ENCODE results near the gene VAT1L. TPM values are rescaled to one million over a fixed set of nuclear protein-coding genes. Genes with fewer than 3 reads are reported as not detected.

The VAT1L gene
- total and polyA plus RNA-seq, 2 experiments from 2014 or later = 11.0 to 24.4 TPM

- TF ChIP-seq ZNF462 (CRISPR knock-in tag; IDR thresholded peaks at IDR 0.05) (no peak), CTCF (conservative IDR thresholded peaks at IDR 0.05; ENCODE audit: low read depth in 2 of 2) (no peak), STAT1 (IDR thresholded peaks at IDR 0.05; ENCODE audit: unreplicated experiment) (no peak)
Measured at GRCh38 chr16:77827032-77827431, 38.7 kb downstream of the VAT1L start (continued).

DNA sequence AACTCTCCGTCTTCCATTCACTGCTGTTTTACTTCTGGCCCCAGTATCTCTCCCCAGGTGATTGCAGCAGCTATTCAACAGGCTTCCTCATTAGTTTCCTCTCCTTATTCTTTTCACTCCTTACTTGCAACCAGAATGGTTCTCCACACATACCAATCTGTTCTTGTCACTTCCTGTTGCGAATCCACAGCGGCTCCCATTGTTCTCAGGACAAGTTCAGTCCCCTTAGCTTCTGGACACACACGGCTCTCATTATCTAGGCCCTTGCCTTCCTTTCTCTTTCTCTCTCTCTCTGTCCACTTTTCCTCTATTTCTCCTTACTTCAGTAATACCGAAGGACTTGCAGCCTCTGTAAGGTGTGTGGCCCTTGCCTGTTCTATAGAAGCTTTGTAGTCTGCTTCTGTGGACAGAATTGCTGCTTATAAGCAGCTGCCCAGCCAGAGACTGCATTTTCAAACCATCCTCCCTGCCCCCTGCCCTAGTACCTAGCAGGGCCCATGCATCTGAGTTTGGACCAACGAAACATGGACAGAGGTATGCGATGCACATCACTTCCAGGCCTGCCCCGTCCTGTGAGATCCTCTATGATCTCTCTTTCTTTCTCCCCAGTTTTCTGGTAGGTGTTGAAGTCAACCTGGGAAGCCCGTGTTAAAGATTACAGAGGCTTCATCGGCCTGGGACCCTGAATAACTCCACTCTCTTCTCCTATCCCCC is 45.7 kb downstream of the VAT1L start:
- Histone ChIP-seq H3K27me3 (ENCODE audit: insufficient read depth) (no peaks in the 10 kb centered on the region), H3K36me3 (ENCODE audit: insufficient read depth) (no peaks in the 10 kb centered on the region; the same call in 1 of the 2 replicates), H3K4me3 (no peak overlapping the region), H3K4me2 (peak overlapping the region; percentile 21; the same call in 1 of the 2 replicates), H3K27ac (ENCODE audit: low read depth) (peak overlapping the region; percentile 95), H3F3A (replicated peaks; ENCODE audit: low read depth) (peaks cover 6% of the 10 kb centered on the region; the same call in 1 of the 2 replicates), H3K9me2 (ENCODE audit: insufficient read depth) (peaks cover 11% of the 10 kb centered on the region), H4K20me1 (replicated peaks; ENCODE audit: insufficient read depth) (no peaks in the 10 kb centered on the region), H2AFZ (no peak overlapping the region), H3K79me2 (replicated peaks; ENCODE audit: insufficient read depth) (no peaks in the 10 kb centered on the region), H3K4me1 (ENCODE audit: insufficient read depth) (peaks cover 22% of the 10 kb centered on the region)
- peak; percentile 75 for DNase-seq (ENCODE audit: low spot score)
- peaks cover 12% of the 10 kb centered on the region for H3K36me3 Mint-ChIP-seq (ENCODE audit: low read depth)
- peak overlapping the region; percentile 30 for H3K27ac Mint-ChIP-seq
- no peaks in the 10 kb centered on the region for H3K9me3 Mint-ChIP-seq
- H3K4me1 Mint-ChIP-seq = peaks cover 30% of the 10 kb centered on the region
- H3K4me3 Mint-ChIP-seq = no peak overlapping the region
- peaks cover 8% of the 10 kb centered on the region for H3K27me3 Mint-ChIP-seq (ENCODE audit: insufficient read depth, low read depth, poor library complexity)
- peak; percentile 82 for ATAC-seq
- TF ChIP-seq CTCF (conservative IDR thresholded peaks at IDR 0.05; ENCODE audit: low read depth in 2 of 2) (no peak), ZNF114 (CRISPR knock-in tag; IDR thresholded peaks at IDR 0.05) (no peak), EZH2 (IDR thresholded peaks at IDR 0.05; ENCODE audit: low read depth, unreplicated experiment) (no peak), JUNB (IDR thresholded peaks at IDR 0.05; ENCODE audit: unreplicated experiment) (no peak), NANOG (IDR thresholded peaks at IDR 0.05; ENCODE audit: borderline replicate concordance) (no peak), CREB1 (CRISPR knock-in tag; IDR thresholded peaks at IDR 0.05; ENCODE audit: low read depth) (no peak)

Measured in GM23338 (cell line).